HepG2 (cell line): ENCODE measurements around the gene EVPLL. TPM values are rescaled to one million over a fixed set of nuclear protein-coding genes. Genes with fewer than 3 reads are reported as not detected.

Experiments used
- ATAC-seq: fragments of 200-7000 bp; cut with Tn5 transposase; 3 replicates; pipeline ENCODE4 v1.9.1; 2020; ENCODE audit warnings: mild to moderate bottlenecking, moderate library complexity
- BruUV-seq: library from RNA; stranded (reverse); fragments of 400-500 nt; replicated peaks from 2 replicates; lab custom pipeline; 2021; lab: Mats Ljungman, UMichigan
- CTCF ChIA-PET: fragments of 300-600 bp; formaldehyde crosslinking; extraction: SDS; loops from one replicate; lab custom pipeline; 2021; ENCODE audit warnings: low total read pairs, inconsistent platforms, low intra/inter-chr PET ratio; lab: Yijun Ruan, JAX
- POLR2A ChIA-PET: fragments of 350-600 bp; sonication (Branson Sonifier 250); formaldehyde crosslinking; loops from one replicate; lab custom pipeline; 2020; ENCODE audit warnings: antibody characterized with exemption, inconsistent platforms; lab: Yijun Ruan, JAX
- DNase-seq: peaks from one replicate; pipeline ENCODE4 v3.0.0-alpha.2; 2015; ENCODE audit warnings: low spot score
- FAIRE-seq: peaks from 3 replicates; lab custom pipeline; 2011; peaks lifted over from hg19 to GRCh38; lab: Jason Lieb, UNC
- H2AFZ ChIP-seq: one replicate; pipeline ENCODE4 v1.6.1; 2011; ENCODE audit warnings: low read length, inconsistent platforms
- H3K27ac ChIP-seq: fragments of 300-600 bp; 3 replicates; pipeline ENCODE4 v1.8.0; 2011; ENCODE audit warnings: mixed run types, mild to moderate bottlenecking, mixed read lengths, low read length, inconsistent platforms; ENCODE audit not compliant: insufficient read depth; ENCODE audit errors: extremely low read length
- H3K27me3 ChIP-seq, 2 experiments: fragments of 200-600 bp in 1 of 2; 2 replicates in 1 of 2; 3 replicates in 1 of 2; pipeline versions ENCODE4 v1.6.0 to v1.8.0; 2011; ENCODE audit warnings: low read length in 2 of 2, mild to moderate bottlenecking in 2 of 2, moderate library complexity in 2 of 2, inconsistent platforms in 1 of 2; ENCODE audit not compliant: insufficient read depth in 2 of 2, control insufficient read depth in 1 of 2
- H3K36me3 ChIP-seq, 2 experiments: fragments of 200-600 bp in 1 of 2; replicated peaks in 1 of 2; 2 replicates in 1 of 2; 3 replicates in 1 of 2; pipeline versions ENCODE4 v1.5.1 to v1.8.0; 2011; ENCODE audit warnings: low read length in 2 of 2, inconsistent platforms in 1 of 2; ENCODE audit not compliant: insufficient read depth in 2 of 2, control insufficient read depth in 1 of 2
- H3K4me1 ChIP-seq: 2 replicates; pipeline ENCODE4 v1.5.1; 2012; ENCODE audit warnings: low read length, inconsistent platforms; ENCODE audit not compliant: insufficient read depth
- H3K4me2 ChIP-seq: 2 replicates; pipeline ENCODE4 v1.6.0; 2011; ENCODE audit warnings: low read depth, low read length, inconsistent platforms
- H3K4me3 ChIP-seq, 3 experiments: fragments of 200-600 bp in 1 of 3; sonication (generic), shearing (Covaris generic) in 1 of 3; replicated peaks in 1 of 3; 2 replicates each; pipeline ENCODE4 v1.5.1; 2011 to 2016; ENCODE audit warnings: low read length in 3 of 3, inconsistent platforms in 2 of 3, low read depth in 2 of 3, mild to moderate bottlenecking in 2 of 3, control low read depth in 1 of 3, mixed read lengths in 1 of 3; ENCODE audit not compliant: insufficient read depth in 1 of 3
- H3K79me2 ChIP-seq: one replicate; pipeline ENCODE4 v1.6.1; 2011; ENCODE audit warnings: low read length, inconsistent platforms; ENCODE audit not compliant: insufficient read depth
- H3K9ac ChIP-seq: 2 replicates; pipeline ENCODE4 v1.6.0; 2011; ENCODE audit warnings: mild to moderate bottlenecking, low read depth, low read length, inconsistent platforms; ENCODE audit not compliant: insufficient read depth
- H3K9me3 ChIP-seq: 2 replicates; pipeline ENCODE4 v1.5.1; 2012; ENCODE audit warnings: mild to moderate bottlenecking, low read length
- H4K20me1 ChIP-seq: 2 replicates; pipeline ENCODE4 v1.6.0; 2011; ENCODE audit warnings: inconsistent platforms, mild to moderate bottlenecking, low read length, moderate library complexity; ENCODE audit not compliant: insufficient read depth
- ARID4A ChIP-seq: sonication (generic); formaldehyde crosslinking; IDR thresholded peaks from 2 replicates; pipeline ENCODE4 v1.5.0; 2020; ENCODE audit warnings: mild to moderate bottlenecking, missing genetic modification reagents, borderline replicate concordance
- HNRNPLL ChIP-seq: fragments of 200-400 bp; formaldehyde crosslinking; IDR thresholded peaks from 2 replicates; pipeline ENCODE4 v1.6.1; 2017; ENCODE audit warnings: mild to moderate bottlenecking, low read depth, low read length; ENCODE audit not compliant: poor library complexity, severe bottlenecking
- ISX ChIP-seq: sonication (generic); formaldehyde crosslinking; conservative IDR thresholded peaks from 2 replicates; pipeline ENCODE4 v1.5.0; 2020; ENCODE audit warnings: missing genetic modification reagents
- JUNB ChIP-seq: sonication (generic); formaldehyde crosslinking; IDR thresholded peaks from 2 replicates; pipeline ENCODE4 v1.8.0; 2022; ENCODE audit warnings: missing genetic modification reagents, mild to moderate bottlenecking, borderline replicate concordance
- MTA3 ChIP-seq: sonication (generic); formaldehyde crosslinking; IDR thresholded peaks from 2 replicates; pipeline ENCODE4 v1.4.0; 2020; ENCODE audit warnings: missing genetic modification reagents
- PHB2 ChIP-seq: fragments of 450-650 bp; IDR thresholded peaks from 2 replicates; pipeline ENCODE4 v1.6.1; 2018; ENCODE audit not compliant: partially characterized antibody
- RBM22 ChIP-seq: fragments of 200-400 bp; formaldehyde crosslinking; optimal IDR thresholded peaks from 2 replicates; pipeline ENCODE3; 2017; ENCODE audit warnings: mild to moderate bottlenecking, low read length, moderate library complexity
- SOX6 ChIP-seq, 2 experiments: fragments of 450-650 bp in 1 of 2; sonication (generic) in 1 of 2; formaldehyde crosslinking in 1 of 2; IDR thresholded peaks; 2 replicates each; pipeline versions ENCODE4 v1.4.0 to v1.6.1; 2017 to 2020; ENCODE audit warnings: antibody characterized with exemption in 1 of 2, mild to moderate bottlenecking in 1 of 2, missing genetic modification reagents in 1 of 2
- USF2 ChIP-seq, 2 experiments: sonication (generic) in 1 of 2; formaldehyde crosslinking in 1 of 2; IDR thresholded peaks; 2 replicates each; pipeline versions ENCODE4 v1.5.1 to v1.6.1; 2011 to 2020; ENCODE audit warnings: borderline replicate concordance in 1 of 2, low read depth in 1 of 2, low read length in 1 of 2, mild to moderate bottlenecking in 1 of 2, missing genetic modification reagents in 1 of 2, moderate library complexity in 1 of 2
- ZBTB3 ChIP-seq: sonication (generic); formaldehyde crosslinking; IDR thresholded peaks from 2 replicates; pipeline ENCODE4 v1.4.0; 2020; ENCODE audit warnings: low read depth, mild to moderate bottlenecking, moderate library complexity, missing genetic modification reagents, borderline replicate concordance
- ZBTB7A ChIP-seq: sonication (generic); formaldehyde crosslinking; IDR thresholded peaks from 2 replicates; pipeline ENCODE4 v1.8.0; 2022; ENCODE audit warnings: mild to moderate bottlenecking, missing genetic modification reagents
- ZNF546 ChIP-seq: sonication (generic); formaldehyde crosslinking; conservative IDR thresholded peaks from 2 replicates; pipeline ENCODE4 v1.8.1; 2023; ENCODE audit warnings: mild to moderate bottlenecking, missing genetic modification reagents
- WGBS: methylation state at CpG from one replicate; pipeline ENCODE4 v1.1.6; 2017; ENCODE audit warnings: low lambda C conversion rate; 5-methylcytosine and 5-hydroxymethylcytosine counted together
- in situ Hi-C: cut with HindIII; loops from 2 replicates; pipeline ENCODE4 v1.10.0; 2017; ENCODE audit warnings: low pct_unique_long_range_greater_than_20kb; ENCODE audit not compliant: extremely low pct_ligation_motif_present
- intact Hi-C: fragments of 100-400 bp; cut with micrococcal nuclease; formaldehyde crosslinking; loops from one replicate; pipeline ENCODE4 v1.10.0; 2022; ENCODE audit not compliant: unreplicated experiment
- polyA plus RNA-seq, 8 experiments: library from polyadenylated mRNA; depleted of rRNA in 3 of 8; stranded (reverse) in 7 of 8; unstranded in 1 of 8; fragments of >200 nt; fragmentation: Illumina TruSeq in 4 of 8; extraction: Trizol in 4 of 8; gene quantifications; 2 replicates each; pipeline versions ENCODE4 v1.2.1 to v1.2.3, GENCODE V29; 2011 to 2016; ENCODE audit warnings: low read depth in 4 of 8, missing spikeins in 1 of 8, mixed read lengths in 1 of 8; ENCODE audit not compliant: insufficient read depth in 1 of 8
- total RNA-seq, 5 experiments: library from RNA; depleted of rRNA; stranded (reverse); fragments of >200 nt; fragmentation: Illumina TruSeq; extraction: Trizol; gene quantifications; 2 replicates each; pipeline ENCODE4 v1.2.3, GENCODE V29; 2016; ENCODE audit warnings: low read depth in 1 of 5
- TF ChIP-seq, protein P1 (sequence below): IDR thresholded peaks from 2 replicates; pipeline ENCODE4 v1.4.0; 2020; ENCODE audit warnings: mild to moderate bottlenecking, missing genetic modification reagents

Gene EVPLL
- total and polyA plus RNA-seq, 2 of the 13 experiments (the other 11 are each of a cell fraction or from before 2014, with no cell fraction given) = 0.07 TPM; not detected in 1

DNA sequence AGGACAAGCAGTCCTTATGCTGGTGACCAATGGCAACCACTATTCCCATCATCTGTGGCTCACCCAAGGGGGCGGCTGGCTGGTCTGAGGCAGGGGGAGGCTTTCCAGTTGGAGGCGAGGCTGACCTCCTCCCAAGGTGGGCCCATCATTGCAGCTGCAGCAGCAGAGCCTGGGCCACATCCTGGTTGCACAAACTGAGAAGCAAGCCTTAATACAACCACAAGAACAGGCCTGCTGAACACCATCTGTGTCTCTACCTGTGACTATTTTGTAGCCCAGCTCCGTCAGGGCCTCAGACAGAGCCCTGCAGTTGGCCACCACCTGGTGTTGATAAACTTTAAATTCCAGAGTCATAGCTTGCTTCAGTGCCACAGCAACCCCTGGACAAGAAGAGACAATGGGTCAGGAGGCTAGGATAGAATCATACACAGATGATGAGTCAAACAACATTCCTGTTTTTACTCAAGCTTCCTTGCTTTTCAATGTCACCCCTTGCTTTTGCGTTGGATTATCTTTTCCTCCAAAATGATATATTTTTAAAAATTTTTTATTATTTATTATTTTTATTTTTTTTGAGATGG, 44.6 kb upstream of the EVPLL start:
- in situ Hi-C loops = no loop called here
- Histone ChIP-seq H3K79me2 (no peaks in the 10 kb centered on the region), H3K27ac (no peak overlapping the region), H3K4me1 (no peaks in the 10 kb centered on the region), H3K4me2 (no peak overlapping the region), H3K9me3 (no peaks in the 10 kb centered on the region), H3K27me3 (no peaks in the 10 kb centered on the region), H4K20me1 (no peaks in the 10 kb centered on the region), H3K4me3 (no peak overlapping the region), H2AFZ (no peak overlapping the region), H3K9ac (no peak overlapping the region), H3K36me3 (peaks cover 26 to 65% of the 10 kb centered on the region in 2 experiments)
- no peak for FAIRE-seq
- no peak for ATAC-seq
- CTCF ChIA-PET = no interaction called here
- 93% methylated on average over 1 of the region's 4 CpGs for WGBS
- POLR2A ChIA-PET = no interaction called here
- no TSS peak for BruUV-seq
- intact Hi-C loops = no loop called here
- no peak for DNase-seq
- TF ChIP-seq ZNF546 (CRISPR knock-in tag) (no peak), USF2 (IDR thresholded peaks at IDR 0.05; ENCODE audit: low read depth, low read length) (no peak), USF2 (CRISPR knock-in tag; IDR thresholded peaks at IDR 0.05; ENCODE audit: borderline replicate concordance) (no peak), ISX (CRISPR knock-in tag) (no peak), HNRNPLL (no peak), ARID4A (CRISPR knock-in tag) (no peak), ZBTB7A (CRISPR knock-in tag) (no peak), RBM22 (no peak), ZBTB3 (CRISPR knock-in tag) (no peak), JUNB (CRISPR knock-in tag) (no peak), SOX6 (IDR thresholded peaks at IDR 0.05) (no peak), SOX6 (CRISPR knock-in tag; IDR thresholded peaks at IDR 0.05) (no peak), MTA3 (CRISPR knock-in tag) (no peak), PHB2 (no peak)
- TF ChIP-seq, protein P1, sequence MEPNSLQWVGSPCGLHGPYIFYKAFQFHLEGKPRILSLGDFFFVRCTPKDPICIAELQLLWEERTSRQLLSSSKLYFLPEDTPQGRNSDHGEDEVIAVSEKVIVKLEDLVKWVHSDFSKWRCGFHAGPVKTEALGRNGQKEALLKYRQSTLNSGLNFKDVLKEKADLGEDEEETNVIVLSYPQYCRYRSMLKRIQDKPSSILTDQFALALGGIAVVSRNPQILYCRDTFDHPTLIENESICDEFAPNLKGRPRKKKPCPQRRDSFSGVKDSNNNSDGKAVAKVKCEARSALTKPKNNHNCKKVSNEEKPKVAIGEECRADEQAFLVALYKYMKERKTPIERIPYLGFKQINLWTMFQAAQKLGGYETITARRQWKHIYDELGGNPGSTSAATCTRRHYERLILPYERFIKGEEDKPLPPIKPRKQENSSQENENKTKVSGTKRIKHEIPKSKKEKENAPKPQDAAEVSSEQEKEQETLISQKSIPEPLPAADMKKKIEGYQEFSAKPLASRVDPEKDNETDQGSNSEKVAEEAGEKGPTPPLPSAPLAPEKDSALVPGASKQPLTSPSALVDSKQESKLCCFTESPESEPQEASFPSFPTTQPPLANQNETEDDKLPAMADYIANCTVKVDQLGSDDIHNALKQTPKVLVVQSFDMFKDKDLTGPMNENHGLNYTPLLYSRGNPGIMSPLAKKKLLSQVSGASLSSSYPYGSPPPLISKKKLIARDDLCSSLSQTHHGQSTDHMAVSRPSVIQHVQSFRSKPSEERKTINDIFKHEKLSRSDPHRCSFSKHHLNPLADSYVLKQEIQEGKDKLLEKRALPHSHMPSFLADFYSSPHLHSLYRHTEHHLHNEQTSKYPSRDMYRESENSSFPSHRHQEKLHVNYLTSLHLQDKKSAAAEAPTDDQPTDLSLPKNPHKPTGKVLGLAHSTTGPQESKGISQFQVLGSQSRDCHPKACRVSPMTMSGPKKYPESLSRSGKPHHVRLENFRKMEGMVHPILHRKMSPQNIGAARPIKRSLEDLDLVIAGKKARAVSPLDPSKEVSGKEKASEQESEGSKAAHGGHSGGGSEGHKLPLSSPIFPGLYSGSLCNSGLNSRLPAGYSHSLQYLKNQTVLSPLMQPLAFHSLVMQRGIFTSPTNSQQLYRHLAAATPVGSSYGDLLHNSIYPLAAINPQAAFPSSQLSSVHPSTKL (CRISPR knock-in tag) = no peak
